Caco-2 (cell line): ENCODE results near the gene ACHE. TPM values are rescaled to one million over a fixed set of nuclear protein-coding genes. Genes with fewer than 3 reads are reported as not detected.

Experiments
- BruUV-seq: library from RNA; stranded (reverse); fragments of 400-500 nt; replicated peaks from 2 replicates; lab custom pipeline; 2021; lab: Mats Ljungman, UMichigan
- CTCF ChIA-PET: fragments of 300-600 bp; sonication (Branson Sonifier 250); formaldehyde crosslinking; loops from one replicate; lab custom pipeline; 2022; ENCODE audit warnings: antibody characterized with exemption; lab: Charles Lee
- POLR2A ChIA-PET: fragments of 300-600 bp; sonication (Branson Sonifier 250); formaldehyde crosslinking; loops from one replicate; lab custom pipeline; 2022; ENCODE audit warnings: antibody characterized with exemption; lab: Charles Lee
- DNase-seq, 2 experiments: peaks; one replicate each; pipeline versions ENCODE4 v3.0.0 to v3.0.0-alpha.2; 2020 to 2022
- H3K27me3 ChIP-seq: replicated peaks from 2 replicates; pipeline ENCODE4 v1.6.0; 2011; ENCODE audit warnings: low read length; ENCODE audit not compliant: control insufficient read depth, insufficient read depth
- H3K36me3 ChIP-seq: 2 replicates; pipeline ENCODE4 v1.5.1; 2011; ENCODE audit warnings: low read length; ENCODE audit not compliant: control insufficient read depth, insufficient read depth
- H3K4me1 ChIP-seq: fragments of 250-450 bp; sonication (Bioruptor Pico); 2 replicates; pipeline ENCODE4 v1.5.1; 2020; ENCODE audit warnings: mild to moderate bottlenecking
- H3K4me3 ChIP-seq: 2 replicates; pipeline ENCODE4 v1.5.1; 2011; ENCODE audit warnings: low read depth, mild to moderate bottlenecking, control low read depth, low read length
- H3K9me3 ChIP-seq: fragments of 250-450 bp; sonication (Bioruptor Pico); 2 replicates; pipeline ENCODE4 v1.5.1; 2020; ENCODE audit warnings: mild to moderate bottlenecking, moderate library complexity
- H3K27ac Mint-ChIP-seq: one replicate; pipeline ENCODE4 v1.8.0; 2022; ENCODE audit warnings: mixed read lengths; ENCODE audit not compliant: unreplicated experiment
- H3K27me3 Mint-ChIP-seq: one replicate; pipeline ENCODE4 v1.8.0; 2022; ENCODE audit warnings: mixed read lengths; ENCODE audit not compliant: insufficient read depth, unreplicated experiment
- H3K36me3 Mint-ChIP-seq: one replicate; pipeline ENCODE4 v1.8.0; 2022; ENCODE audit warnings: mild to moderate bottlenecking, mixed read lengths; ENCODE audit not compliant: insufficient read depth, unreplicated experiment
- H3K4me1 Mint-ChIP-seq: one replicate; pipeline ENCODE4 v1.8.0; 2022; ENCODE audit warnings: low read depth, mixed read lengths; ENCODE audit not compliant: unreplicated experiment
- H3K4me3 Mint-ChIP-seq: one replicate; pipeline ENCODE4 v1.8.0; 2022; ENCODE audit warnings: mild to moderate bottlenecking, moderate library complexity, mixed read lengths; ENCODE audit not compliant: unreplicated experiment
- H3K9me3 Mint-ChIP-seq: one replicate; pipeline ENCODE4 v1.8.0; 2022; ENCODE audit warnings: mixed read lengths; ENCODE audit not compliant: unreplicated experiment
- CTCF ChIP-seq, 2 experiments: fragments of 200-600 bp in 1 of 2; IDR thresholded peaks; 1 replicate in 1 of 2; 2 replicates in 1 of 2; pipeline versions ENCODE4 v1.5.1 to v1.8.0; 2011 to 2022; ENCODE audit warnings: antibody characterized with exemption in 1 of 2, control low read depth in 1 of 2, inconsistent platforms in 1 of 2, low read depth in 1 of 2, low read length in 1 of 2, mild to moderate bottlenecking in 1 of 2, moderate library complexity in 1 of 2; ENCODE audit not compliant: insufficient read depth in 1 of 2, severe bottlenecking in 1 of 2, unreplicated experiment in 1 of 2
- intact Hi-C: fragments of 100-400 bp; cut with micrococcal nuclease; formaldehyde crosslinking; loops from one replicate; pipeline ENCODE4 v1.10.0; 2022; ENCODE audit not compliant: unreplicated experiment
- total RNA-seq: library from RNA; stranded (reverse); gene quantifications from 2 replicates; pipeline ENCODE4 v1.2.3, GENCODE V29; 2022

The ACHE gene
- total RNA-seq, 1 experiment from 2014 or later = 19.0 TPM

DNA sequence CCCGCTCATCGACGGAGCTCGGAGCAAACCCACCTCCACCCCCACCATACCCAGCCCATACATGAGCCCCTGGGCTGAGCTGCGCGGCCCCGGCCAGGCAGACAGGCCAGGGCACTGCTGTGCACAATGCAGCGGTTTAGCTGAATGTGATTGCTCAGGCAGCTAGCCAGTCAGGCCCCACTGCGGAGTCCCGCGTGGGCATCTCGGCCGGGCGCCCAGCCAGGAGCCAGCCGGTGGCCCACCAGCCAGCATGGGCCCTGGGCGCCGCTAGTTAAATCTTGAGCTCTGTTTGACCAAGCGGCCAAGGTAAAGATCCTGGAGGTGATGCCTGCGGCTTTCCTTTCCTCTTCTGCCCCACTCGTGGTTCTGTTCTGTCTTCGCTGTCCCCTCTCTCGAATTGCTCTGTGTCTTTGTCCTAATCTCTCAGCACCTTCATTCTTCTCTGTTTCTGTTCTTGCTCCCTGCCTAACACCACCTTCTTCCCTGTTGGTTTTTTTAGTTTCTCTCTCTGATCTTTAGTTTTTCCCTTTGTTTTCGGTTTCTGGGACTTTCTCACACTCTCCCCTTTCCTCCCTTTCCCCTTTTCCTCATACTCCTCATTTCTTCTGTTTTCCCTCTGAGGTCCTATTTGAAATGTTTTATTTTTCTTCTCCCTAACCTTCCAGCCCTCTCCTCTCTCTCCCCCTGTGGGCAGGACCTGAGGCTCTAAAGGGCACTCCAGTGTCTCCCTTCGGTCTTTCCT lies 12.7 kb downstream of the ACHE start:
- BruUV-seq = no TSS peak
- H3K4me3 Mint-ChIP-seq = no peak overlapping the region
- peaks cover 47% of the 10 kb centered on the region for H3K4me1 Mint-ChIP-seq
- H3K27me3 Mint-ChIP-seq = no peaks in the 10 kb centered on the region
- H3K4me3 ChIP-seq = no peak overlapping the region
- POLR2A ChIA-PET = interaction anchor here (0.6 kb wide), 1 partner anchor 402 kb away, joined by 5 read pairs; no protein-coding TSS in a partner anchor
- peaks cover 7% of the 10 kb centered on the region for H3K36me3 ChIP-seq
- intact Hi-C loops = no loop called here
- H3K36me3 Mint-ChIP-seq = peaks cover 99% of the 10 kb centered on the region
- DNase-seq = no peak
- no peak for TF ChIP-seq CTCF (IDR thresholded peaks at IDR 0.05; ENCODE audit: insufficient read depth in 1 of 2, low read depth in 1 of 2, low read length in 1 of 2, severe bottlenecking in 1 of 2, unreplicated experiment in 1 of 2)
- no peaks in the 10 kb centered on the region for H3K9me3 ChIP-seq
- peak overlapping the region; percentile 11 for H3K27ac Mint-ChIP-seq
- CTCF ChIA-PET = no interaction called here
- no peaks in the 10 kb centered on the region for H3K27me3 ChIP-seq
- no peaks in the 10 kb centered on the region for H3K9me3 Mint-ChIP-seq
- peaks cover 4% of the 10 kb centered on the region; the same call in 1 of the 2 replicates for H3K4me1 ChIP-seq

- Histone ChIP-seq H3K36me3 (peaks cover 7% of the 10 kb centered on the region), H3K4me1 (peaks cover 3% of the 10 kb centered on the region; the same call in 1 of the 2 replicates), H3K4me3 (no peak overlapping the region), H3K27me3 (no peaks in the 10 kb centered on the region), H3K9me3 (no peaks in the 10 kb centered on the region)
- CTCF ChIA-PET = no interaction called here
- TF ChIP-seq CTCF (IDR thresholded peaks at IDR 0.05; ENCODE audit: insufficient read depth in 1 of 2, low read depth in 1 of 2, low read length in 1 of 2, severe bottlenecking in 1 of 2, unreplicated experiment in 1 of 2) = no peak
- Mint-ChIP-seq H3K36me3 (peaks cover 99% of the 10 kb centered on the region), H3K27ac (no peak overlapping the region), H3K9me3 (no peaks in the 10 kb centered on the region), H3K27me3 (no peaks in the 10 kb centered on the region), H3K4me1 (peaks cover 41% of the 10 kb centered on the region), H3K4me3 (no peak overlapping the region)
- intact Hi-C loops = no loop called here
- BruUV-seq = no TSS peak
- POLR2A ChIA-PET = no interaction called here
- DNase-seq = no peak
Observed at GRCh38 chr7:100882201-100882600, 13.5 kb downstream of the ACHE start.

GRCh38 chr7:100881136-100881535 lies 14.6 kb downstream of the ACHE start:
- Mint-ChIP-seq H3K36me3 (peaks cover 99% of the 10 kb centered on the region), H3K9me3 (no peaks in the 10 kb centered on the region), H3K27ac (no peak overlapping the region), H3K4me3 (no peak overlapping the region), H3K4me1 (peaks cover 41% of the 10 kb centered on the region), H3K27me3 (no peaks in the 10 kb centered on the region)
- H3K27me3 ChIP-seq = no peaks in the 10 kb centered on the region
- no TSS peak for BruUV-seq
- ChIA-PET POLR2A (no interaction called here), CTCF (no interaction called here)
- H3K4me3 ChIP-seq = no peak overlapping the region
- intact Hi-C loops = no loop called here
- TF ChIP-seq CTCF (IDR thresholded peaks at IDR 0.05; ENCODE audit: insufficient read depth in 1 of 2, low read depth in 1 of 2, low read length in 1 of 2, severe bottlenecking in 1 of 2, unreplicated experiment in 1 of 2) = no peak
- no peaks in the 10 kb centered on the region for H3K9me3 ChIP-seq
- peaks cover 9% of the 10 kb centered on the region; the same call in 1 of the 2 replicates for H3K4me1 ChIP-seq
- peaks cover 5% of the 10 kb centered on the region for H3K36me3 ChIP-seq
- DNase-seq = no peak
